ENCODE measurements around the gene COL5A2.

GRCh38 chr2:189018631-189019030 is 160.9 kb downstream of the COL5A2 start:
- TF ChIP-seq, protein P1, sequence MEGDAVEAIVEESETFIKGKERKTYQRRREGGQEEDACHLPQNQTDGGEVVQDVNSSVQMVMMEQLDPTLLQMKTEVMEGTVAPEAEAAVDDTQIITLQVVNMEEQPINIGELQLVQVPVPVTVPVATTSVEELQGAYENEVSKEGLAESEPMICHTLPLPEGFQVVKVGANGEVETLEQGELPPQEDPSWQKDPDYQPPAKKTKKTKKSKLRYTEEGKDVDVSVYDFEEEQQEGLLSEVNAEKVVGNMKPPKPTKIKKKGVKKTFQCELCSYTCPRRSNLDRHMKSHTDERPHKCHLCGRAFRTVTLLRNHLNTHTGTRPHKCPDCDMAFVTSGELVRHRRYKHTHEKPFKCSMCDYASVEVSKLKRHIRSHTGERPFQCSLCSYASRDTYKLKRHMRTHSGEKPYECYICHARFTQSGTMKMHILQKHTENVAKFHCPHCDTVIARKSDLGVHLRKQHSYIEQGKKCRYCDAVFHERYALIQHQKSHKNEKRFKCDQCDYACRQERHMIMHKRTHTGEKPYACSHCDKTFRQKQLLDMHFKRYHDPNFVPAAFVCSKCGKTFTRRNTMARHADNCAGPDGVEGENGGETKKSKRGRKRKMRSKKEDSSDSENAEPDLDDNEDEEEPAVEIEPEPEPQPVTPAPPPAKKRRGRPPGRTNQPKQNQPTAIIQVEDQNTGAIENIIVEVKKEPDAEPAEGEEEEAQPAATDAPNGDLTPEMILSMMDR (optimal IDR thresholded peaks at IDR 0.05 in 1 of 3, IDR thresholded peaks at IDR 0.05 in 1 of 3, conservative IDR thresholded peaks at IDR 0.05 in 1 of 3; ENCODE audit: extremely low read depth in 1 of 3, insufficient read depth in 2 of 3, low read length in 3 of 3) = no peak
- TF ChIP-seq EZH2 (IDR thresholded peaks at IDR 0.05; ENCODE audit: low read length) = no peak
